Measurements from ENCODE around the gene FEN1. TPM values are rescaled to one million over a fixed set of nuclear protein-coding genes. Genes with fewer than 3 reads are reported as not detected.

The FEN1 gene
- total RNA-seq, 4 donors from 2014 or later: 5.0 to 10.2 (median 7.5) TPM

DNA sequence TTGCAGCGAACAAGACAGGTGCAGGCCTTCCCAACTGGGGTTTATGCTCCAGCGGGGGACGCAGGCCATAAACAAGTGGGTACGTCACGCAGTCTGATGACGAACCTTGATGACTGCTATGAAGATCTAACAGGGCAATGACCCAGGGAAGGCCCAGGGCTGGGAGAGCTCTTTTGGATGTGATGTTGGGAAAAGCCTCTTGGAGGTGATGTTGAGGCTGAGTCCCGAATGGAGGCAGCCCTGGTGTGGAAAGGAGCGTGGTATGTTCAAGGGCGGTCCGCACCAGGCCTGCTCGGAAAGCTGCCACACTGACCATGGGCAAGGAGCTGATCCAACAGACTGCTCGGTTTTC is 41.2 kb downstream of the FEN1 start:
- whole genome bisulfite sequencing: 93% methylated on average over 12 of the region's 12 CpGs
- no peaks in the 10 kb centered on the region for H3K9me3 ChIP-seq
- H3K27me3 ChIP-seq: no peaks in the 10 kb centered on the region
- TF ChIP-seq EP300 (IDR thresholded peaks at IDR 0.05) (no peak), POLR2AphosphoS5 (IDR thresholded peaks at IDR 0.05) (no peak), POLR2A (IDR thresholded peaks at IDR 0.05; ENCODE audit: low read depth) (no peak)
- TF ChIP-seq, protein P1, sequence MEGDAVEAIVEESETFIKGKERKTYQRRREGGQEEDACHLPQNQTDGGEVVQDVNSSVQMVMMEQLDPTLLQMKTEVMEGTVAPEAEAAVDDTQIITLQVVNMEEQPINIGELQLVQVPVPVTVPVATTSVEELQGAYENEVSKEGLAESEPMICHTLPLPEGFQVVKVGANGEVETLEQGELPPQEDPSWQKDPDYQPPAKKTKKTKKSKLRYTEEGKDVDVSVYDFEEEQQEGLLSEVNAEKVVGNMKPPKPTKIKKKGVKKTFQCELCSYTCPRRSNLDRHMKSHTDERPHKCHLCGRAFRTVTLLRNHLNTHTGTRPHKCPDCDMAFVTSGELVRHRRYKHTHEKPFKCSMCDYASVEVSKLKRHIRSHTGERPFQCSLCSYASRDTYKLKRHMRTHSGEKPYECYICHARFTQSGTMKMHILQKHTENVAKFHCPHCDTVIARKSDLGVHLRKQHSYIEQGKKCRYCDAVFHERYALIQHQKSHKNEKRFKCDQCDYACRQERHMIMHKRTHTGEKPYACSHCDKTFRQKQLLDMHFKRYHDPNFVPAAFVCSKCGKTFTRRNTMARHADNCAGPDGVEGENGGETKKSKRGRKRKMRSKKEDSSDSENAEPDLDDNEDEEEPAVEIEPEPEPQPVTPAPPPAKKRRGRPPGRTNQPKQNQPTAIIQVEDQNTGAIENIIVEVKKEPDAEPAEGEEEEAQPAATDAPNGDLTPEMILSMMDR (IDR thresholded peaks at IDR 0.05): no peak
- DNase-seq (ENCODE audit: extremely low spot score): no peak
- H3K36me3 ChIP-seq: peaks cover 0 to 13% (median 0%) of the 10 kb centered on the region in 4 donors
- intact Hi-C loops (cut with DNase I): no loop called here
- no peak overlapping the region for H3K4me3 ChIP-seq
- H3K4me1 ChIP-seq: peaks cover 23 to 58% (median 49%) of the 10 kb centered on the region in 4 donors
- H3K27ac ChIP-seq (replicated peaks in 1 of 4): peak overlapping the region; percentile 53 to 79 (median 67)

DNA sequence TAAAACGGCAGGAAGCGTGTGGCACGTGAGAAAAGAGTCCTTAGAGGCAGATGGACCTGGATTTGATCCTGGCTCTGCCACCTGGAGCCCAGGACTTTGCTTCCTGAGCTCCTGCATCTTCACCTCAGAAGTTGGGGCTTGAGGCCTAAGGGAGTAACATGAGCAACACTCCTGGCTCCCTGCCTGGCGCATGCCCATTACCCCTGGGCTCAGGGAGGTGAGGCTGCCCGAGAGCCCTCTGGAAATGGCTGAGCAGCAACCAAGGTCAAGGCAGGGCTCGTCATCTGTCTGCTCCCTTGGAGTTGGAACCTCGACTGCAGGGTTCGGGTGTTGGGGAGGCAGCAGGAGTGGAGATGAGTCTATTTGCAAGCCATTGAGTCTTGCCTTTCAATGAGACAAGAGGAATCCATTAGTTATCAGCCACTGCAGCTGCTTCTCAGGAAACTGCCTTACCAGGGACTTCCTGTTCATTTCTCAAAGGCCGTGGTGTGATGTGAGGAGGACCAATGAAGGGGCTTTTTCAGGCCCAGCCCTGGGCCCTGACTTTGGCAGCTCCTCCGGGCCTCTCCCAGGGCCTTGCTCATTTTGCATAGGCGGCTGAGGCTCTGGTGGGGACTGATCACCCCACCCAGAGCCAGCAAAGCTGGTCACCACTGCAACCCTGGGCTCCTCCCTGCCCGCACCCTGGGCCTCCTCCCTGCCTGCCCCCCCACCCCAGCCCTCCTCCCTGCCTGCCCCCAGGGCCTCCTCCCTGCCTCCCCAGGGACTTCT is 41.8 kb downstream of the FEN1 start:
- TF ChIP-seq, protein P1 (IDR thresholded peaks at IDR 0.05): no peak
- no peak for TF ChIP-seq EP300 (IDR thresholded peaks at IDR 0.05)
- TF ChIP-seq POLR2AphosphoS5 (IDR thresholded peaks at IDR 0.05): peak in 1 of 2 donors; percentile 17
- no peak for TF ChIP-seq POLR2A (IDR thresholded peaks at IDR 0.05; ENCODE audit: low read depth)
- peak; percentile 93 for DNase-seq (ENCODE audit: extremely low spot score)

DNA sequence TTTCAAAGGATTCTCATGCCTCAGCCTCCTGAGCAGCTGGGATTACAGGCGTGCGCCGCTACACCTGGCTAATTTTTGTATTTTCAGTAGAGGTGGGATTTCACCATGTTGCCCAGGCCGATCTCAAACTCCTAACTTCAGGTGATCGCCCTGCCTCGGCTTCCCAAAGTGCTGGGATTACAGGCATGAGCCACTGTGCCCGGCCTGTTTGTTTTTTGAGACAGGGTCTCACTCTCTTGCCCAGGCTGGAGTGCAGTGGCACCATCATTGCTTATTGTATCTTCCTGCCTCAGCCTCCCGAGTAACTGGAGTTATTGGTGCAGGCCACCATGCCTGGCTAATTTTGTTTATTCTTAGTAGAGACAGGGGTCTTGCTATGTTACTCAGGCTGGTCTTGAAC is 43.5 kb downstream of the FEN1 start:
- peak overlapping the region in 1 of 4 donors; percentile 79 for H3K27ac ChIP-seq (replicated peaks in 1 of 4)
- intact Hi-C loops (cut with DNase I): no loop called here

More for the DNA sequence above, 41.8 kb downstream of the FEN1 start:
- H3K9me3 ChIP-seq: no peaks in the 10 kb centered on the region
- no peak overlapping the region for H3K4me3 ChIP-seq
- WGBS: 55% methylated on average over 10 of the region's 12 CpGs
- H3K27ac ChIP-seq (replicated peaks in 1 of 4): peak overlapping the region; percentile 53 to 79 (median 67)
- no peaks in the 10 kb centered on the region for H3K27me3 ChIP-seq
- intact Hi-C loops (cut with DNase I): no loop called here
- peaks cover 18 to 53% (median 43%) of the 10 kb centered on the region in 4 donors for H3K4me1 ChIP-seq
- peaks cover 0 to 18% (median 0%) of the 10 kb centered on the region in 4 donors for H3K36me3 ChIP-seq

DNA sequence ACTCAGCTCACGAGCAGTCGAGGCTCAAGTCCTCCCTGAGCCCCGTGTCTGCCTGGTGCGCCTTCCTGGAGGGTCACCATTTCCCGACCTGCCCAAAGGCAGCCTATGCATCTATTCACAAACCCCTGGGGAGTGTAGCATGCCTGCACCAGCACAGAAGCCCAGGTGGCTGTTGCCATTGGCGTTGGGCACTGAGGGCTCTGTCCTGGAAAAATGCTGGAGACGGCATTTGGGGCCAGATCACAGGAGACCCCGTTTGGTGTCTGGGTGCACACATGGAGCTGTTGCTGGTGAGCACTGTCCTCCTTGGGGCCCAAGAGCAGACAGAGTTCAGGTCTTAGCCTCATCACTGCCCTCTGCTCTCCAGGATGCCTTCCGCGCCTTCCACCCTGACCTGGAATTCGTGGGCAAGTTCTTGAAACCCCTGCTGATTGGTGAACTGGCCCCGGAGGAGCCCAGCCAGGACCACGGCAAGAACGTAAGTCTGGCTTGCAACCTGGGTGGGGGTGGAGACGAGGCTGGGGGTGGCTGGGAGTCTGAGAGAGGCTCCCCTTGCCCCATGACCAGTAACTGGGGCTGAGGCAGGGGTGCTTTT is 44.8 kb downstream of the FEN1 start:
- Histone ChIP-seq H3K9me3 (no peaks in the 10 kb centered on the region), H3K4me3 (no peak overlapping the region), H3K36me3 (peaks cover 0 to 49% (median 20%) of the 10 kb centered on the region in 4 donors), H3K27me3 (no peaks in the 10 kb centered on the region), H3K27ac (replicated peaks in 1 of 4) (no peak overlapping the region), H3K4me1 (peaks cover 13 to 28% (median 20%) of the 10 kb centered on the region in 4 donors)
- intact Hi-C loops (cut with DNase I): no loop called here
- WGBS: 82% methylated on average over 9 of the region's 15 CpGs
- TF ChIP-seq EP300 (IDR thresholded peaks at IDR 0.05) (no peak), POLR2A (IDR thresholded peaks at IDR 0.05; ENCODE audit: low read depth) (no peak), POLR2AphosphoS5 (IDR thresholded peaks at IDR 0.05) (no peak)
- TF ChIP-seq, protein P1 (IDR thresholded peaks at IDR 0.05): no peak
- DNase-seq (ENCODE audit: extremely low spot score): no peak

More for the DNA sequence above, 43.5 kb downstream of the FEN1 start:
- no peak for DNase-seq (ENCODE audit: extremely low spot score)
- TF ChIP-seq, protein P1 (IDR thresholded peaks at IDR 0.05): no peak
- TF ChIP-seq POLR2AphosphoS5 (IDR thresholded peaks at IDR 0.05) (no peak), POLR2A (IDR thresholded peaks at IDR 0.05; ENCODE audit: low read depth) (no peak), EP300 (IDR thresholded peaks at IDR 0.05) (no peak)
- WGBS: 96% methylated on average over 8 of the region's 8 CpGs
- Histone ChIP-seq H3K4me1 (peaks cover 13 to 36% (median 26%) of the 10 kb centered on the region in 4 donors), H3K27me3 (no peaks in the 10 kb centered on the region), H3K9me3 (no peaks in the 10 kb centered on the region), H3K36me3 (peaks cover 0 to 36% (median 16%) of the 10 kb centered on the region in 4 donors), H3K4me3 (no peak overlapping the region)

Measured in esophagus muscularis mucosa (tissue), 4 donors.